Esophagus squamous epithelium (tissue), 5 donors: Measurements from ENCODE around the gene DZIP1. TPM values are rescaled to one million over a fixed set of nuclear protein-coding genes. Genes with fewer than 3 reads are reported as not detected.

Experiments
- DNase-seq: peaks from one replicate; lab custom pipeline; 2025; lab: John Stamatoyannopoulos, UW
- H3K27ac ChIP-seq, 4 donors: fragments of 200-600 bp; sonication (generic); one replicate each; pipeline ENCODE4 v1.5.1; 2016 to 2019; ENCODE audit warnings: mild to moderate bottlenecking in 1 of 4
- H3K27me3 ChIP-seq, 4 donors: fragments of 200-600 bp; sonication (generic); 1 replicate in 3 of 4; 2 replicates in 1 of 4; pipeline versions ENCODE4 v1.5.1 to v1.6.0; 2017 to 2021; ENCODE audit warnings: antibody characterized with exemption in 1 of 4
- H3K36me3 ChIP-seq, 3 donors: fragments of 200-600 bp; sonication (generic); one replicate each; pipeline ENCODE4 v1.5.1; 2016 to 2019
- H3K4me1 ChIP-seq, 3 donors: fragments of 200-600 bp; sonication (generic); one replicate each; pipeline ENCODE4 v1.5.1; 2017 to 2019
- H3K4me3 ChIP-seq, 4 donors: fragments of 200-600 bp; sonication (generic); 1 replicate in 3 of 4; 2 replicates in 1 of 4; pipeline ENCODE4 v1.5.1; 2016 to 2019; ENCODE audit warnings: mild to moderate bottlenecking in 2 of 4, moderate library complexity in 1 of 4
- H3K9me3 ChIP-seq, 3 donors: fragments of 200-600 bp; sonication (generic); one replicate each; pipeline ENCODE4 v1.5.1; 2016 to 2019
- POLR2A ChIP-seq, 4 donors: fragments of 450-650 bp; IDR thresholded peaks; one replicate each; pipeline ENCODE4 v1.6.1; 2017; ENCODE audit warnings: antibody characterized with exemption in 4 of 4, mild to moderate bottlenecking in 4 of 4, moderate library complexity in 3 of 4
- WGBS, 2 donors: methylation state at CpG; one replicate each; pipeline ENCODE4 v1.1.5; 2018; 5-methylcytosine and 5-hydroxymethylcytosine counted together
- intact Hi-C: fragments of 100-400 bp; cut with DNase I; formaldehyde crosslinking; loops from one replicate; pipeline ENCODE4 v1.15.0; 2022
- total RNA-seq, 4 donors: library from RNA; depleted of rRNA; stranded (reverse); fragments of >200 nt; gene quantifications; one replicate each; pipeline ENCODE4 v1.1.0, GENCODE V29; 2016
- TF ChIP-seq, protein P1 (sequence below), 6 experiments: fragments of 450-650 bp in 4 of 6; fragments of 200-600 bp in 2 of 6; sonication (generic) in 2 of 6; IDR thresholded peaks; one replicate each; pipeline ENCODE4 v1.5.1; 2016 to 2019; ENCODE audit warnings: antibody characterized with exemption in 6 of 6, mild to moderate bottlenecking in 4 of 6, moderate library complexity in 4 of 6
- donor health status: DM: yes; HTN: yes; CAD: no.

The DZIP1 gene
- total RNA-seq, 4 donors from 2014 or later, result 2.9 to 12.8 (median 7.0) TPM

GRCh38 chr13:95564091-95564490 is 80.4 kb downstream of the DZIP1 start:
- Histone ChIP-seq H3K9me3 (no peaks in the 10 kb centered on the region), H3K27me3 (peaks cover 0 to 16% (median 0%) of the 10 kb centered on the region in 4 donors), H3K4me3 (no peak overlapping the region), H3K27ac (no peak overlapping the region), H3K4me1 (no peaks in the 10 kb centered on the region), H3K36me3 (no peaks in the 10 kb centered on the region)
- intact Hi-C loops, result no loop called here
- 66 to 77% methylated on average over 3 of the region's 3 CpGs for WGBS, 2 donors
- DNase-seq, result no peak
- no peak for TF ChIP-seq POLR2A (IDR thresholded peaks at IDR 0.05)
- TF ChIP-seq, protein P1, sequence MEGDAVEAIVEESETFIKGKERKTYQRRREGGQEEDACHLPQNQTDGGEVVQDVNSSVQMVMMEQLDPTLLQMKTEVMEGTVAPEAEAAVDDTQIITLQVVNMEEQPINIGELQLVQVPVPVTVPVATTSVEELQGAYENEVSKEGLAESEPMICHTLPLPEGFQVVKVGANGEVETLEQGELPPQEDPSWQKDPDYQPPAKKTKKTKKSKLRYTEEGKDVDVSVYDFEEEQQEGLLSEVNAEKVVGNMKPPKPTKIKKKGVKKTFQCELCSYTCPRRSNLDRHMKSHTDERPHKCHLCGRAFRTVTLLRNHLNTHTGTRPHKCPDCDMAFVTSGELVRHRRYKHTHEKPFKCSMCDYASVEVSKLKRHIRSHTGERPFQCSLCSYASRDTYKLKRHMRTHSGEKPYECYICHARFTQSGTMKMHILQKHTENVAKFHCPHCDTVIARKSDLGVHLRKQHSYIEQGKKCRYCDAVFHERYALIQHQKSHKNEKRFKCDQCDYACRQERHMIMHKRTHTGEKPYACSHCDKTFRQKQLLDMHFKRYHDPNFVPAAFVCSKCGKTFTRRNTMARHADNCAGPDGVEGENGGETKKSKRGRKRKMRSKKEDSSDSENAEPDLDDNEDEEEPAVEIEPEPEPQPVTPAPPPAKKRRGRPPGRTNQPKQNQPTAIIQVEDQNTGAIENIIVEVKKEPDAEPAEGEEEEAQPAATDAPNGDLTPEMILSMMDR (IDR thresholded peaks at IDR 0.05), result no peak

DNA sequence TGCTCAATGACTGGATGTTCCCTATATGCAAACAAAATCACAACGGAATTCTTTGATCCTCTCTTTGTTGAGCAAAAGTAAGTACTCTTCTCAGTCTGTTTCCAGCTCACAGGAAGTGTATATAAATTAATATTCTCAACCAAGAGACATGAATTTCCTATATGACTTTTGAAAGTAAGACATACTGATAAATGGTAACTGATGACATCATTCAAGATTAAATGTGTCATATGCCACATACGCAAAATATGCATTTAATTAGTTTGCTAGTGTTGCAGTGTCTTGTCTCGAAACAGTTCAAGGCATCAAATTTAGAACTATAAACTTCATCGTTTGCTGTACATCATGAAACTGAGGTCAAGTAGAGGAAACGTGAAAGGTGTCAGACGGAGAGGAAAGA is 84.1 kb downstream of the DZIP1 start:
- H3K27me3 ChIP-seq, result peaks cover 0 to 25% (median 0%) of the 10 kb centered on the region in 4 donors
- no peak overlapping the region for H3K27ac ChIP-seq
- 71 to 76% methylated on average over 6 of the region's 6 CpGs for WGBS, 2 donors
- no peak for DNase-seq
- TF ChIP-seq, protein P1 (IDR thresholded peaks at IDR 0.05), result no peak
- TF ChIP-seq POLR2A (IDR thresholded peaks at IDR 0.05), result no peak
- H3K36me3 ChIP-seq, result no peaks in the 10 kb centered on the region
- intact Hi-C loops, result no loop called here
- no peaks in the 10 kb centered on the region for H3K9me3 ChIP-seq
- H3K4me1 ChIP-seq, result no peaks in the 10 kb centered on the region
- H3K4me3 ChIP-seq, result no peak overlapping the region

- no peak for DNase-seq
- Histone ChIP-seq H3K4me1 (no peaks in the 10 kb centered on the region), H3K36me3 (no peaks in the 10 kb centered on the region), H3K4me3 (no peak overlapping the region), H3K27ac (no peak overlapping the region), H3K27me3 (peaks cover 0 to 38% (median 0%) of the 10 kb centered on the region in 4 donors), H3K9me3 (no peaks in the 10 kb centered on the region)
- intact Hi-C loops, result no loop called here
- no peak for TF ChIP-seq POLR2A (IDR thresholded peaks at IDR 0.05)
- TF ChIP-seq, protein P1 (IDR thresholded peaks at IDR 0.05), result no peak
- WGBS, 2 donors, result 47 to 57% methylated on average over 6 of the region's 6 CpGs
Observed at GRCh38 chr13:95559100-95559499, 85.4 kb downstream of the DZIP1 start.

- intact Hi-C loops, result no loop called here
- DNase-seq, result no peak
- Histone ChIP-seq H3K27me3 (peaks cover 5 to 59% (median 8%) of the 10 kb centered on the region in 4 donors), H3K36me3 (no peaks in the 10 kb centered on the region), H3K4me3 (no peak overlapping the region), H3K27ac (no peak overlapping the region), H3K9me3 (no peaks in the 10 kb centered on the region), H3K4me1 (peaks cover 0 to 17% (median 16%) of the 10 kb centered on the region in 3 donors)
- TF ChIP-seq, protein P1 (IDR thresholded peaks at IDR 0.05), result no peak
- no peak for TF ChIP-seq POLR2A (IDR thresholded peaks at IDR 0.05)
Observed at GRCh38 chr13:95557013-95557412, 87.5 kb downstream of the DZIP1 start.

DNA sequence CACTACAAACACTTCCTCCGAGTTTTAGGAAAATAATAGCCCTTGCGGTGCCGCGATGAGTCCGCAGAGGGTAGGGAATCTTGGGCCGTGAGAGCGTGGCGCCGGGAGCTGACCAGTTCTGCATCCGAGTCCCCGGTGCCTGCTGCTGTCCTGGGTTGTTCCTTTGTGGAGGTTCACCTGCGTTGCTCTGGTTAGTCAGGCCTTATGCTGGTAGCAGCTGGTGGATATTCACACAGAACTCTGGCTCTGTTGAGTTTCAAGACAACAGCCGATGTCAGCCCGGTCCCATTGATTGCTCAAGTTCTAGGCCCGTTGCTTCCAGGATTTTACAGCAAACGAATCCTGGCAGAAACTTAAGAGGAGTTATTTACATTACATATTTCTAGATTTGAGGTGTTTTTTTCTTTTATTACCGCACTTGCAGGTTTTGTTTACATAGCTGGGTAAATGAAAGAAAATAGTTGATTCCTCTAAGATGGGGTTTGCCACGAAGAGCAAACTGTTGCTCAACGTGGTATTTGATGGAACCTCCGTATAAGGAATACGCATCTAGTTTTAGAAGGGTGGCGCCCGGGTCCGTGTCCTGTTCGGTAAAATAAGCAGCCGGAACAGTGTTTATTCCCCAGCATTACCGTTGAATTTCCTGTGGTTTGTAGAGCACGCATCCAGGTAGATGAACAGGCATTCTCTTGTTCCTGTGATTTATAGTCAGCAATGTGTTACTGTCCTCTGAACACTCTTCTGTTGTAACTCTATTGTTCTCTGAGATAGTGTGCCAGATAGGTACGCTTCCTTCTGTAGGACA is 90.7 kb downstream of the DZIP1 start:
- Histone ChIP-seq H3K4me1 (peaks cover 0 to 20% (median 16%) of the 10 kb centered on the region in 3 donors), H3K27ac (no peak overlapping the region), H3K27me3 (peaks cover 5 to 76% (median 8%) of the 10 kb centered on the region in 4 donors), H3K9me3 (no peaks in the 10 kb centered on the region), H3K36me3 (no peaks in the 10 kb centered on the region), H3K4me3 (peak overlapping the region in 2 of 4 donors; percentile 6 to 57)
- DNase-seq, result no peak
- no peak for TF ChIP-seq POLR2A (IDR thresholded peaks at IDR 0.05)
- 40 to 43% methylated on average over 26 to 27 of the region's 29 CpGs for WGBS, 2 donors
- intact Hi-C loops, result no loop called here
